ENCODE data around the gene MT1F. TPM values are rescaled to one million over a fixed set of nuclear protein-coding genes. Genes with fewer than 3 reads are reported as not detected.

MT1F gene
- total RNA-seq, 4 donors from 2014 or later: 5.6 to 16.6 (median 12.9) TPM

- peak within 1 kb of the TSS; percentile 48 for H3K4me3 ChIP-seq
- WGBS: 15% methylated on average over 27 of the region's 61 CpGs
- peaks cover 17% of the 10 kb centered on the region for H3K27me3 ChIP-seq
- no peaks in the 10 kb centered on the region for H3K36me3 ChIP-seq
- H3K4me1 ChIP-seq: peaks cover 34% of the 10 kb centered on the region
- peak in 1 of 2 donors; percentile 86 for DNase-seq (ENCODE audit: low spot score in 2 of 2)
- H3K27ac ChIP-seq: peak within 1 kb of the TSS; percentile 82
- TF ChIP-seq POLR2AphosphoS5 (IDR thresholded peaks at IDR 0.05): peak; percentile 43 to 92 (median 77)
- TF ChIP-seq CTCF (IDR thresholded peaks at IDR 0.05): no peak
- no peak for TF ChIP-seq EP300 (IDR thresholded peaks at IDR 0.05)
- TF ChIP-seq POLR2A (IDR thresholded peaks at IDR 0.05): peak; percentile 43 to 86
- no peaks in the 10 kb centered on the region for H3K9me3 ChIP-seq
Measured at GRCh38 chr16:56632156-56632847, 25.5 kb upstream of the MT1F start, which contains the start of gene MT1M. Gene MT1M, plus strand, starts transcription at chr16:56632659. Its CDS starts 73 bp downstream, at chr16:56632732.

- Histone ChIP-seq H3K4me3 (peak overlapping the region; percentile 48), H3K9me3 (no peaks in the 10 kb centered on the region), H3K27me3 (peaks cover 22% of the 10 kb centered on the region), H3K36me3 (no peaks in the 10 kb centered on the region), H3K27ac (peak overlapping the region; percentile 82), H3K4me1 (peaks cover 32% of the 10 kb centered on the region)
- 23% methylated on average over 5 of the region's 6 CpGs for WGBS
- no peak for TF ChIP-seq EP300 (IDR thresholded peaks at IDR 0.05)
- TF ChIP-seq POLR2A (IDR thresholded peaks at IDR 0.05): no peak
- TF ChIP-seq CTCF (IDR thresholded peaks at IDR 0.05): no peak
- no peak for TF ChIP-seq POLR2AphosphoS5 (IDR thresholded peaks at IDR 0.05)
- DNase-seq (ENCODE audit: low spot score in 2 of 2): no peak
Measured at GRCh38 chr16:56632848-56633365, 24.9 kb upstream of the MT1F start.

DNA sequence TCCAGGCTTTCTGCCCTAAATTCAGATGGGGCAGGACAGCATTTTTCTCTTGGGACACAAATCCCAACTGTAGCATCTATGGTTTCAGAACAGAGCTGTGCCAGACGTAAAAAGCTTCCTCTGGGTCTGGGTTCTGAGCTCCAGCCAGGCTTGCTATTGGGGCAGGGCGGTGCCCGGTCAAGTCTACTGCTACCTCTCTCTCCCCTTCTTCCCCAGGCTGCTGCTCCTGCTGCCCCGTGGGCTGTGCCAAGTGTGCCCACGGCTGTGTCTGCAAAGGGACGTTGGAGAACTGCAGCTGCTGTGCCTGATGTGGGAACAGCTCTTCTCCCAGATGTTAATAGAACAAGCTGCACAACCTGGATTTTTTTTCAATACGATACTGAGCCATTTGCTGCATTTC is 24.2 kb upstream of the MT1F start:
- H3K4me3 ChIP-seq: peak overlapping the region; percentile 48
- no peaks in the 10 kb centered on the region for H3K9me3 ChIP-seq
- peaks cover 38% of the 10 kb centered on the region for H3K4me1 ChIP-seq
- H3K27me3 ChIP-seq: peaks cover 29% of the 10 kb centered on the region
- 35% methylated on average over 7 of the region's 7 CpGs for WGBS
- DNase-seq (ENCODE audit: low spot score in 2 of 2): no peak
- H3K36me3 ChIP-seq: no peaks in the 10 kb centered on the region
- TF ChIP-seq POLR2A (IDR thresholded peaks at IDR 0.05) (no peak), POLR2AphosphoS5 (IDR thresholded peaks at IDR 0.05) (no peak), EP300 (IDR thresholded peaks at IDR 0.05) (no peak), CTCF (IDR thresholded peaks at IDR 0.05) (no peak)
- peak overlapping the region; percentile 10 for H3K27ac ChIP-seq

DNA sequence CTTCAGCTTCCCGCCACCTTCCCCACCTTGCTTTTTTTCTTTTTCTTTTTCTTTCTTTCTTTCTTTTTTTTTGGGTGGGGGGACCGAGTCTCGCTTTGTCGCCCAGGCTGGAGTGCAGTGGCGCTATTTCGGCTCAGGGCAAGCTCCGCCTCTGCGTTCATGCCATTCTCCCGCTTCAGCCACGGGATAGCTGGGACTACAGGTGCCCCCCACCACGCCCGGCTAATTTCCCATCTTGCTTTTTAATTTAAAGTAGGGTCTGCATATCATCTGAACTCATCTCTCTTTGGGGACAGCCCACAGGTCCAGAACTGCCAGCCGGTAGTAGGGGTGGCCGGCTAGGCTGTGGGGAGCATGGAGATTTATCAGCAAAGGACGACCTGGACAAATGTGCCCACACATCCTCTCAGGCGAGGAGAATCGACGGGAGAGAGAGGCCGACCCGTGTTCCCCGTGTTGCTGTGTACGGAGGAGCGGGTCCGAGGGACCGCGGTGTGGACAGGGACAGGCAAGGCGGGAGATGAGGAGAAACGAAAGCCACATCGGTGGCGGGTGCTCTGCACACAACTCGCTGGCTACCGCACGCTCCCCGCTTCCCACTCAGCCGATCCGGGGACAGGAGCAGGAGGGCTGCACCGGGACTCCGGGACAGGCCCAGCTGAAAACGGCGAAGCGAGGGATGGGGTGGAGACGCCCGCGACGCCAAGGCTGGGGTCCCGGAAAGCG is 22.9 kb upstream of the MT1F start:
- Histone ChIP-seq H3K4me1 (peaks cover 44% of the 10 kb centered on the region), H3K36me3 (no peaks in the 10 kb centered on the region), H3K27ac (no peak overlapping the region), H3K9me3 (no peaks in the 10 kb centered on the region), H3K4me3 (peak overlapping the region; percentile 36), H3K27me3 (peaks cover 42% of the 10 kb centered on the region)
- DNase-seq (ENCODE audit: low spot score in 2 of 2): no peak
- TF ChIP-seq EP300 (IDR thresholded peaks at IDR 0.05) (no peak), POLR2A (IDR thresholded peaks at IDR 0.05) (no peak), POLR2AphosphoS5 (IDR thresholded peaks at IDR 0.05) (no peak), CTCF (IDR thresholded peaks at IDR 0.05) (no peak)
- WGBS: 72% methylated on average over 46 of the region's 47 CpGs

GRCh38 chr16:56635441-56635967 is 22.3 kb upstream of the MT1F start:
- Histone ChIP-seq H3K4me1 (peaks cover 44% of the 10 kb centered on the region), H3K27ac (no peak overlapping the region), H3K9me3 (no peaks in the 10 kb centered on the region), H3K4me3 (peak overlapping the region; percentile 36), H3K36me3 (no peaks in the 10 kb centered on the region), H3K27me3 (peaks cover 42% of the 10 kb centered on the region)
- WGBS: 66% methylated on average over 34 of the region's 40 CpGs
- no peak for DNase-seq (ENCODE audit: low spot score in 2 of 2)
- TF ChIP-seq CTCF (IDR thresholded peaks at IDR 0.05) (no peak), POLR2A (IDR thresholded peaks at IDR 0.05) (no peak), EP300 (IDR thresholded peaks at IDR 0.05) (no peak), POLR2AphosphoS5 (IDR thresholded peaks at IDR 0.05) (no peak)

Data from suprapubic skin (tissue), 4 donors.